NCI-H345 treated with DMSO at 0.1 percent for 48 hours (cell line): ENCODE results near the gene MEGF11.

ENCODE experiments used
- DNase-seq: peaks from one replicate; lab custom pipeline; 2025; ENCODE audit not compliant: unreplicated experiment; lab: John Stamatoyannopoulos, UW

Gene MEGF11

DNA sequence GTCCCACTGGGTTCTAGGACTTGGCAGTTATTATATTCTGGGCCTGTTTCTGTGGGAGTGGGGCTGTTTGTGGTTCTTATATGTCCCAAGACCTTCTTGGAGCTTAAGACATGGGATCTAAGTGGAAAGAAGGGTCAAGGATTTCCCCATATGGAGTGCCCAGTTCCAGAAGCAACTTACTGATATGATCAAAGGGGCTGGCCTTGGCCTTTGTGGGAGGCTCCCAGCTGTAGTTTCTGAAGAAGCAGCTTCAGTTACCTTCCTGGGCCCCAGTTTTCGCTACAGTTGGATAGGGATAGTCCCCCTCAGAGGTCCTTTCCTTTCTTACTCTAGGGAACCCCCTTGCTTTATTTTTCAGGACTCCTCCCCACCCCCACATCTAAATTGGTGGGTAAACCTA is 328.2 kb downstream of the MEGF11 start:
- no peak for DNase-seq

GRCh38 chr15:65924004-65924403 is 329.5 kb downstream of the MEGF11 start:
- DNase-seq, result no peak

- no peak for DNase-seq
Observed at GRCh38 chr15:65923264-65923663, 330.3 kb downstream of the MEGF11 start.

DNA sequence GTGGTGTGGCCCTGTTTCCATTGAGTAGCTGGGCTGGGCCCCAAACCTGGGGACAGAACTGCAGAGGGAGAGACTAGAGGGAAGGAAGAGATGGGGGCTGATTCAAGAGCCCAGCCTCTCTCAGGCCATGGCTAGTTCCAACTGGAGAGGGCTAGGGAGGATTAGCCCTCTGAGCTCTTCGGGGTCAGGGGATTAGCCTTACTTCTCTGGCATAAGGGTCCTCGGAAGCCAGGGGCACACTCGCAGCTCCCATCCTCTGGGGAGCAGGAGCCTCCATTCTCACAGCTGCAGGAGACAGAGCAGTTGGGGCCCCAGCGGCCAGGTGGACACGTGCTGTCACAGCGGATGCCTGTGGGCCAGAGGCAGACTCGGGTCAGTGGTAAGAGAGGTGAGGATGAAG is 330.9 kb downstream of the MEGF11 start:
- DNase-seq, result no peak

- DNase-seq, result no peak
Observed at GRCh38 chr15:65921780-65922179, 331.8 kb downstream of the MEGF11 start.

DNA sequence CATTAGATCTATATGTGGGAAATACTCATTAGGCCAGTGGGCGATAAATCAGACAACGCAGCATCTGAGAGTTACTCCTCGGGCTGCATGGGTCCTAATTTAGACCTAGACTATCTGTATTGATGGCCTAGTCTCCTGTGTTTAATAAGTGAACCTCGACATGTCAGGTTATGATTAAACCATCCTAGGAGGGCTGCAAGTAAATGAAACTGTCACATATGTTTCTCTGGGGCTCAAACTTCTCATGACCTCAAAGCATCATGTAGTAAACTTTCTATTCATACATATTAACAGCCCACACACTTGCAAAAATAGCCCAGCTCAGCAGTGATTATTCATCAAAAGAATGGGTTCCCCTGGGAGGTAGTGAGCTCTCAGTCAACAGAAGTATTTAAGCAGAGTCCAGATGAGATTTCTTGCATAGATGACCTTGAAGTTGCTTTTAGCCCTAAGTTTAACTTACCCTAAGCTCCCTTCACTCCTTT is 332.7 kb downstream of the MEGF11 start:
- no peak for DNase-seq

DNA sequence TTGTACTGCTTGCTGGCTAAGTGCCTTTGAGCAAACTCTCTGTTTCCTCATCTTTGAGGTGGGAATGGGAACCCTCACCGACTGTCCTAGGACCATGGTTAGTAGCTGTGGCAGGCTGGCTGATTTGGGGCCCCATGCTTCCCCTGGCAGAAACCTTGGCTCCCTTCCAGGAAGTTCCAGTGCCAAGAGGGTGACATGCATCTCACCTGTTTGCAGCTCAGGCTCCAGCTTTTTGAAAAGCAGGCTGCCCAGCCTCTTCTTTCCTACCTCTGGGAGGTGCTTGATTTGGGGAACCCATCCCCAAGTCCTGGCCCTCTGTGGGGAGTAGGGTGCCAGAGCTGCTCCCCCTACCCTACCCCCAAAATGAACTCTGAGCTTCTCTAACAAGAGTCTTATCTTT is 333.4 kb downstream of the MEGF11 start:
- DNase-seq, result peak; percentile 12

- DNase-seq, result no peak
Observed at GRCh38 chr15:65919353-65919752, 334.2 kb downstream of the MEGF11 start.

GRCh38 chr15:65918945-65919344 is 334.6 kb downstream of the MEGF11 start:
- no peak for DNase-seq

DNA sequence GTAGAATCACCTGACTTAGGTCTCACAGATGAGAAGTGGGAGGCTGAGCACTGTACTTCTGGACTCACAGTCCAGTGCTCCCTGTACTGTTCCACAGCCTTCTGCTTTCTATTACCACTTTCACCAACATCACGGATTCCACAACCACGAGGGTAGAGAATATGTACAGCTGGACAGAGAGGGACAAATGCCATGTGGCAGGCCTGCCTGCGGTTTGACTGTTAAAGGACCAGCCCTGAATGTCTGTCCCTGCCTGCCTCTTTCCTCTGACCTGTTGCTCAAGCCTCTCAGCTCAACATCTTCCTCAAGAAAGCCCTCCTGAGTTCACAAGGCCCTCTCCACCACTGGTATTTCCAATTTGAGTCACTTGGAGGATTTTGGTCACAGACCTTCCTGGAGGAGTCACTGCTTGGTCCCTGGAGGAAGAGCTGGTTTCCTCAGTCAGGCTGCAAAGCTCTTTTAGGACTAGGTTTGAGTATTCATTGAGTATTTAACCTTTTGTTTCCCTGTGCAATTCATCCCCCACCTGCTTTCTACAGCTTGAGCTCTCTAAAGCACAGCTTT is 335.1 kb downstream of the MEGF11 start:
- no peak for DNase-seq

DNA sequence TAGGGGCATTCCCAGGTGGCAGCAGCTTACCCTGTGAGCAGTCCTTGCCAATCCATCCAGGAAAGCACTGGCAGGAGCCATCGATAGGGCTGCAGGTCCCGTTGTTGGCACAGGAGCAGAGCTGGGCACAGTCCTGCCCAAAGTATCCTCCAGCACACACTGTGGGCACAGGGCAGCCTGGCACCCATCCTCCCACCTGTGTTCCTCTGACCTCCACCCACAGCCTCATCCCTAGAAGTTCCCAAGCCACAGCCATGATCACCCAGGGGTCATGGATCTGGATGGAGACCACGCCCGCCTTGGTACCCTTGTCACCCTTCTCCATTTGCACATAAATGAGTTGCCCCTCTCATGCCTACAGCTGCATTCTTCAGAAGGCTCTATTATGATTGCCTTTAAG is 335.6 kb downstream of the MEGF11 start:
- no peak for DNase-seq

DNA sequence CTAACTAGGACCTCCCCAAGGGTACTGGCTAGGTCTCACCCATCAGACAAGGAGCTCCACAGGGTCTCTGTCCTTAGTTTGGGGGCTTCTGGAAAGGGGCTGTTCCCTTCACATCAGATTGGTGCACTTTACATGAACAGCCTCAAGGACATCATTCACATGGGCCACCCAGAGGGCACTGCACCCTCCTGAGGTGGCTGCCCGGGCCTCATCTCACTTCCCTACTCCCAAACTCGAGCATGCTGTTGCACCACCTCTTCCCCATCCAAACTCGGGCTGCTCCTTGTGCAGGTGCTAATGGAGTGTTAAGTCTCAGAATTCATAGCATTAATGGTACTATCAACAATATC is 336.2 kb downstream of the MEGF11 start:
- no peak for DNase-seq

- no peak for DNase-seq
Observed at GRCh38 chr15:65916664-65917406, 336.7 kb downstream of the MEGF11 start.

DNA sequence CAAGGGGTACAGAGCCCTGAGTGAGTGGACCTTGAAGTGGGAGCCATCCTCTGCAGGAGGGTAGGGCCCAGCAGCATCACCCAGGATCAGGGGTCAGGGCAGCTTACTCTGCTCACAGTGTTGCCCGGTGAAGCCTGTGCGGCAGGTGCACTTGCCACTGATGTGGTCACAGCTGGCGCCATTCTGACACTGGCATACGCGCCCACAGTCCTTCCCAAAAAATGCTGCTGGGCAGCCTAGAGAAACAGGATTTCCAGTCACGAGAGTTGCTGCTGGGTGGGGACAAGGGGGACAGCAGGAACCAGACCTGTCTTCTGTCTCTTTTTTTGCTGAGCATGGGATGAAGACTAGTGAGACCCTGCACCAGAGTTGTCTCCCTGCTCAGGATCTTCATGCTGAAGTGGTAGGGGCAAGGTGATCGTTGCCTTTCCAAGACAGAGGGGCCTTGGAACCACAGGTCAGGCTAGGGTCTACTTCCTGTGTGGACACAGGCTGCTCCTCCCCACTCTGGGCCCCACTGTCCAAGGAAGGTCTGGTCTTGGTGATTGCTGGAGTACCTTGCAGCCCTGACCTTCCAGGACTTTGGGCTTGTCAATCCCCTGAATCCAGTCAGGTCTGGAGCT is 337.4 kb downstream of the MEGF11 start:
- DNase-seq, result no peak

DNA sequence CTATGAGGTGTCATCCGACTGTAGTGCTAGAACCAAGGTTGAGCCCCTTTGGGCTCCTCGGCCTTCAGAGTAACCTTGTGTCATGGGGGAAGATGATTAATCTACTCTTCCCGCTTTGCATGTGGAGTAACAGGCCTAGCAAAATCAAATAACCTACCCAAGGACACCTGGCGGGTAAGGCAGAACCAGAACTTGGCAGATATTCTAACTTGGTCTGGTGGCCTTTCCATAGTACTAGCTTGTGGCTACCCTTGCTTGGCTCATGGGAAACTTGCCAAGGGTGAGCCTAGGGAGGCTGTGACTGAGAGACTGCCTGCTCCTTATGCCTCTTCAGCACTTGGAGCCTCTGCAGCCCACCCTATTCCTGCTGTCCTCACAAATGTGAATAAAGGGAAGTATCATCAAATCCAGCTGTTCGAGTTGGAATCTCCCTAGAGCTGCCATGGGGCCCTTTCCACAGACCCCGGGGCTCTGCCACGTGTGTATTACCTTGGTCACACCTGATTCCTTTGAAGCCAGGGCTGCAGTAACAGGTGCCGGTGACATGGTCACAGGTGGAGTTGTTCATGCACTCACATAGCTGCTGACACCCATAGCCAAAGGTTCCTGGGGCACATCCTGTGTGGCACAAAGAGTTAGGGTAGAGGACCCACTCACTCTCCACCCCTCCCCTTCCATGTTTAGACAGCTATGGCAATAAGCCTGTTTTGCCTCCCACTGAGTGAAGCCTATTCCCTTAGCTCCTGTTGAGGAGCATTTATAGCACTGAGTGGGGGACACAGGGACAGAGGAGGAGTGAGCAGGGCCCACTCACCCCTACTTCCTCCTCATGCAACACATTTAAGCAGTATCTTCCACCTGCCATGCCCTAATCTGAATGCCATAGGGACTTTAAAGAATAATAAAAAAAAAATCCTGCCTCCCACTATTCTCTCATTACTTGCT is 338.3 kb downstream of the MEGF11 start:
- no peak for DNase-seq

DNA sequence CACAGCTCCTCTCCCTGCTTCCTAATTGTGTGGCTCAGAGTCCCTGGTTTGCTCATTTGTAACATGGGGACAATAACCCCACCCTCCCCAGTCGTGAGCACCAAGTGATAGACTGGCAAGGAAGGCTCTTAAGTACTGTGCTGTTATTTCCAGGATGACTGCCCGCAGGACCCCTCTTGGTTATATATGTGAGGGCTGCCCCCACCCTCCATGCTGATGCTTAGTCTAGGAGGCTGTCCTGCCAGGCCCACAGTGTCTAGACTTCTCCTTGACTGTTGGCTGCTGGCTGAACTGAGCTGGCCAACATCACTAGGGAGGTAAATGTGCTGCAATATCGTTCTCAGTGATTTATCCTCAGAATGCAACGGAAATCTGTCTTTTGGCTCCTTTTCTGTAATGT is 339.2 kb downstream of the MEGF11 start:
- no peak for DNase-seq

GRCh38 chr15:65913631-65914199 is 339.8 kb downstream of the MEGF11 start:
- no peak for DNase-seq

GRCh38 chr15:65912235-65912634 is 341.3 kb downstream of the MEGF11 start:
- DNase-seq, result no peak

- no peak for DNase-seq
Observed at GRCh38 chr15:65910341-65910740, 343.2 kb downstream of the MEGF11 start.

- DNase-seq, result no peak
Observed at GRCh38 chr15:65909831-65910230, 343.7 kb downstream of the MEGF11 start.

DNA sequence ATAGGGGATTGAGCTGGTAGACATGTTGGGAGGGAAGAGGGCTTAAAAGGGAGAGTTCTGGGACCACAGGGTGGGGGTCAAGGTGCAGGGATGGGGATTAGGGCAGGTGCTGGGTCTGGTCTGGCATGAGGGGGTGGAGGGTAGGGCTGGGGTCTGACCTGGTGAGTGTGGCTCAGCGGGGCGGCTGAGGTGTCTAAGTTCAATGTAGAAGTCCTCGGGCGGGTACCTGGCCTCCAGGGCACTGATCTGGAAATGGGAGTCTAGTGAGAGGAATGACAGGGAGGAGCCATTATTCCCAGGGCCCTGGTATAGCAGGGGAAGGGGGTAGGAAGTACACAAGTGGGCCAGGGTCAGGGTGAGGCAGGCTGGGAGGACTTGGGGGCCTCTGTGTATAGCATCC is 344.7 kb downstream of the MEGF11 start:
- DNase-seq, result no peak
